HepG2 (cell line): ENCODE results near the gene PLEKHG2. TPM values are rescaled to one million over a fixed set of nuclear protein-coding genes. Genes with fewer than 3 reads are reported as not detected.
A peak's percentile ranks its signal among the peaks of the same experiment; 100 is the strongest.

Source experiments
- ATF1 ChIP-seq: IDR thresholded peaks from 2 replicates; pipeline ENCODE4 v1.6.1; 2016; ENCODE audit warnings: mild to moderate bottlenecking, control low read depth
- CAMTA2 ChIP-seq: sonication (generic); formaldehyde crosslinking; IDR thresholded peaks from 2 replicates; pipeline ENCODE4 v1.4.0; 2020; ENCODE audit warnings: mild to moderate bottlenecking, missing genetic modification reagents, borderline replicate concordance
- DDIT3 ChIP-seq: sonication (generic); formaldehyde crosslinking; IDR thresholded peaks from 2 replicates; pipeline ENCODE4 v1.4.0; 2020; ENCODE audit warnings: mild to moderate bottlenecking, missing genetic modification reagents
- ELF4 ChIP-seq: sonication (generic); formaldehyde crosslinking; IDR thresholded peaks from 2 replicates; pipeline ENCODE4 v1.5.0; 2020; ENCODE audit warnings: missing genetic modification reagents, mild to moderate bottlenecking, moderate library complexity, borderline replicate concordance
- FOXM1 ChIP-seq: sonication (generic); formaldehyde crosslinking; IDR thresholded peaks from 2 replicates; pipeline ENCODE4 v1.5.0; 2020; ENCODE audit warnings: missing genetic modification reagents
- HOXA5 ChIP-seq: sonication (generic); formaldehyde crosslinking; IDR thresholded peaks from 2 replicates; pipeline ENCODE4 v1.4.0; 2020; ENCODE audit warnings: missing genetic modification reagents
- KDM4B ChIP-seq: sonication (generic); formaldehyde crosslinking; IDR thresholded peaks from 2 replicates; pipeline ENCODE4 v1.4.0; 2020; ENCODE audit warnings: missing genetic modification reagents
- KDM6A ChIP-seq: IDR thresholded peaks from 2 replicates; pipeline ENCODE4 v1.6.1; 2016; ENCODE audit warnings: low read depth
- MXD4 ChIP-seq: IDR thresholded peaks from 2 replicates; pipeline ENCODE4 v1.6.1; 2016; ENCODE audit warnings: mild to moderate bottlenecking, missing biosample characterization, missing genetic modification reagents
- NBN ChIP-seq: fragments of 450-650 bp; conservative IDR thresholded peaks from 2 replicates; pipeline ENCODE4 v1.6.1; 2017
- NFE2 ChIP-seq: sonication (generic); formaldehyde crosslinking; IDR thresholded peaks from 2 replicates; pipeline ENCODE4 v1.4.0; 2020; ENCODE audit warnings: missing genetic modification reagents
- NKX3-1 ChIP-seq: sonication (generic); formaldehyde crosslinking; IDR thresholded peaks from 2 replicates; pipeline ENCODE4 v1.5.0; 2020; ENCODE audit warnings: missing genetic modification reagents
- TCF7L2 ChIP-seq: IDR thresholded peaks from 2 replicates; pipeline ENCODE4 v1.6.1; 2011; ENCODE audit warnings: mild to moderate bottlenecking, low read depth, low read length, moderate library complexity
- TEF ChIP-seq: sonication (generic); formaldehyde crosslinking; IDR thresholded peaks from 2 replicates; pipeline ENCODE4 v1.5.0; 2020; ENCODE audit warnings: missing genetic modification reagents
- ZBTB3 ChIP-seq: sonication (generic); formaldehyde crosslinking; IDR thresholded peaks from 2 replicates; pipeline ENCODE4 v1.4.0; 2020; ENCODE audit warnings: low read depth, mild to moderate bottlenecking, moderate library complexity, missing genetic modification reagents, borderline replicate concordance
- ZC3H13 ChIP-seq: sonication (generic); formaldehyde crosslinking; IDR thresholded peaks from 2 replicates; pipeline ENCODE4 v1.8.1; 2023; ENCODE audit warnings: mild to moderate bottlenecking, missing genetic modification reagents, moderate library complexity
- ZEB1 ChIP-seq: IDR thresholded peaks from 2 replicates; pipeline ENCODE4 v1.6.1; 2012; ENCODE audit warnings: mild to moderate bottlenecking, low read depth, inconsistent platforms; ENCODE audit not compliant: insufficient replicate concordance
- ZFX ChIP-seq: sonication (generic); formaldehyde crosslinking; IDR thresholded peaks from 2 replicates; pipeline ENCODE4 v1.4.0; 2020; ENCODE audit warnings: mild to moderate bottlenecking, low read depth, missing genetic modification reagents, moderate library complexity
- ZNF224 ChIP-seq: sonication (generic); formaldehyde crosslinking; IDR thresholded peaks from 2 replicates; pipeline ENCODE4 v1.5.0; 2020; ENCODE audit warnings: mild to moderate bottlenecking, missing genetic modification reagents
- ZNF30 ChIP-seq: sonication (generic); formaldehyde crosslinking; IDR thresholded peaks from 2 replicates; pipeline ENCODE4 v1.5.0; 2020; ENCODE audit warnings: mild to moderate bottlenecking, missing genetic modification reagents
- ZNF546 ChIP-seq: sonication (generic); formaldehyde crosslinking; conservative IDR thresholded peaks from 2 replicates; pipeline ENCODE4 v1.8.1; 2023; ENCODE audit warnings: mild to moderate bottlenecking, missing genetic modification reagents
- ZNF576 ChIP-seq: sonication (generic); formaldehyde crosslinking; IDR thresholded peaks from 2 replicates; pipeline ENCODE4 v1.4.0; 2020; ENCODE audit warnings: mild to moderate bottlenecking, missing genetic modification reagents
- ZNF619 ChIP-seq: sonication (generic); formaldehyde crosslinking; IDR thresholded peaks from 2 replicates; pipeline ENCODE4 v1.4.0; 2020; ENCODE audit warnings: mild to moderate bottlenecking, missing genetic modification reagents
- ZNF691 ChIP-seq: sonication (generic); formaldehyde crosslinking; IDR thresholded peaks from 2 replicates; pipeline ENCODE4 v1.4.0; 2020; ENCODE audit warnings: missing genetic modification reagents, low read depth, mild to moderate bottlenecking, borderline replicate concordance
- polyA plus RNA-seq, 8 experiments: library from polyadenylated mRNA; depleted of rRNA in 3 of 8; stranded (reverse) in 7 of 8; unstranded in 1 of 8; fragments of >200 nt; fragmentation: Illumina TruSeq in 4 of 8; extraction: Trizol in 4 of 8; gene quantifications; 2 replicates each; pipeline versions ENCODE4 v1.2.1 to v1.2.3, GENCODE V29; 2011 to 2016; ENCODE audit warnings: low read depth in 4 of 8, missing spikeins in 1 of 8, mixed read lengths in 1 of 8; ENCODE audit not compliant: insufficient read depth in 1 of 8
- total RNA-seq, 5 experiments: library from RNA; depleted of rRNA; stranded (reverse); fragments of >200 nt; fragmentation: Illumina TruSeq; extraction: Trizol; gene quantifications; 2 replicates each; pipeline ENCODE4 v1.2.3, GENCODE V29; 2016; ENCODE audit warnings: low read depth in 1 of 5
- TF ChIP-seq, protein P1 (sequence below): sonication (generic); formaldehyde crosslinking; IDR thresholded peaks from 2 replicates; pipeline ENCODE4 v1.4.0; 2020; ENCODE audit warnings: missing genetic modification reagents
- TF ChIP-seq, protein P2 (sequence below): sonication (generic); formaldehyde crosslinking; conservative IDR thresholded peaks from 2 replicates; pipeline ENCODE4 v1.4.0; 2020; ENCODE audit warnings: missing genetic modification reagents

The PLEKHG2 gene
- total and polyA plus RNA-seq, 2 of the 13 experiments (the other 11 are each of a cell fraction or from before 2014, with no cell fraction given): 3.6 to 6.8 TPM

- peak; percentile 49 for TF ChIP-seq ZFX
- no peak for TF ChIP-seq TEF
- 0 out of 2 replicates have a peak, but pooled peaks have one; percentile 10 for TF ChIP-seq ZNF224 (CRISPR knock-in tag)
- no peak for TF ChIP-seq TCF7L2
- no peak; the same call in 1 of the 2 replicates for TF ChIP-seq ZC3H13
- no peak for TF ChIP-seq ZNF30 (CRISPR knock-in tag)
- no peak for TF ChIP-seq MXD4 (CRISPR knock-in tag)
- no peak for TF ChIP-seq NKX3-1 (CRISPR knock-in tag)
- 0 out of 2 replicates have a peak, but pooled peaks have one; percentile 45 for TF ChIP-seq ZBTB3
- no peak for TF ChIP-seq ZNF576 (CRISPR knock-in tag)
- TF ChIP-seq ZNF691 (CRISPR knock-in tag): peak; percentile 62; the same call in 1 of the 2 replicates
- TF ChIP-seq FOXM1: no peak
- no peak for TF ChIP-seq ATF1 (CRISPR knock-in tag)
- no peak for TF ChIP-seq KDM6A (CRISPR knock-in tag)
- no peak for TF ChIP-seq NBN
- no peak for TF ChIP-seq NFE2 (CRISPR knock-in tag)
- TF ChIP-seq KDM4B: no peak
- TF ChIP-seq, protein P1, sequence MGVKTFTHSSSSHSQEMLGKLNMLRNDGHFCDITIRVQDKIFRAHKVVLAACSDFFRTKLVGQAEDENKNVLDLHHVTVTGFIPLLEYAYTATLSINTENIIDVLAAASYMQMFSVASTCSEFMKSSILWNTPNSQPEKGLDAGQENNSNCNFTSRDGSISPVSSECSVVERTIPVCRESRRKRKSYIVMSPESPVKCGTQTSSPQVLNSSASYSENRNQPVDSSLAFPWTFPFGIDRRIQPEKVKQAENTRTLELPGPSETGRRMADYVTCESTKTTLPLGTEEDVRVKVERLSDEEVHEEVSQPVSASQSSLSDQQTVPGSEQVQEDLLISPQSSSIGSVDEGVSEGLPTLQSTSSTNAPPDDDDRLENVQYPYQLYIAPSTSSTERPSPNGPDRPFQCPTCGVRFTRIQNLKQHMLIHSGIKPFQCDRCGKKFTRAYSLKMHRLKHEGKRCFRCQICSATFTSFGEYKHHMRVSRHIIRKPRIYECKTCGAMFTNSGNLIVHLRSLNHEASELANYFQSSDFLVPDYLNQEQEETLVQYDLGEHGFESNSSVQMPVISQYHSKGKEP (CRISPR knock-in tag): no peak
- no peak for TF ChIP-seq HOXA5 (CRISPR knock-in tag)
- no peak for TF ChIP-seq ZNF546
- TF ChIP-seq CAMTA2: no peak
- TF ChIP-seq, protein P2, sequence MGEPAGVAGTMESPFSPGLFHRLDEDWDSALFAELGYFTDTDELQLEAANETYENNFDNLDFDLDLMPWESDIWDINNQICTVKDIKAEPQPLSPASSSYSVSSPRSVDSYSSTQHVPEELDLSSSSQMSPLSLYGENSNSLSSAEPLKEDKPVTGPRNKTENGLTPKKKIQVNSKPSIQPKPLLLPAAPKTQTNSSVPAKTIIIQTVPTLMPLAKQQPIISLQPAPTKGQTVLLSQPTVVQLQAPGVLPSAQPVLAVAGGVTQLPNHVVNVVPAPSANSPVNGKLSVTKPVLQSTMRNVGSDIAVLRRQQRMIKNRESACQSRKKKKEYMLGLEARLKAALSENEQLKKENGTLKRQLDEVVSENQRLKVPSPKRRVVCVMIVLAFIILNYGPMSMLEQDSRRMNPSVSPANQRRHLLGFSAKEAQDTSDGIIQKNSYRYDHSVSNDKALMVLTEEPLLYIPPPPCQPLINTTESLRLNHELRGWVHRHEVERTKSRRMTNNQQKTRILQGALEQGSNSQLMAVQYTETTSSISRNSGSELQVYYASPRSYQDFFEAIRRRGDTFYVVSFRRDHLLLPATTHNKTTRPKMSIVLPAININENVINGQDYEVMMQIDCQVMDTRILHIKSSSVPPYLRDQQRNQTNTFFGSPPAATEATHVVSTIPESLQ: no peak
- no peak for TF ChIP-seq ELF4 (CRISPR knock-in tag)
- no peak for TF ChIP-seq ZEB1
- no peak for TF ChIP-seq ZNF619
- TF ChIP-seq DDIT3 (CRISPR knock-in tag): no peak
These were observed 2.2 kb upstream of the PLEKHG2 start (continued) for GRCh38 chr19:39410017-39410830.
